Measurements from ENCODE around the gene GSTA1.
"Not testable (repeated sequence)": the region's sequence is repeated elsewhere in the genome, so short reads cannot be mapped to it uniquely, and the experiment has no call there.

The GSTA1 gene

GRCh38 chr6:52821842-52822241, 18.2 kb upstream of the GSTA1 start:
- H3K4me3 ChIP-seq (ENCODE audit: low read length) = no peak overlapping the region
- no peak for TF ChIP-seq ZNF274 (IDR thresholded peaks at IDR 0.05; ENCODE audit: low read depth, low read length)

- no peak for TF ChIP-seq ZNF274 (IDR thresholded peaks at IDR 0.05; ENCODE audit: low read depth, low read length)
- no peak overlapping the region for H3K4me3 ChIP-seq (ENCODE audit: low read length)
These were observed 16.6 kb upstream of the GSTA1 start for GRCh38 chr6:52820198-52820597.

- TF ChIP-seq ZNF274 (IDR thresholded peaks at IDR 0.05; ENCODE audit: low read depth, low read length) = no peak
These were observed 11.8 kb upstream of the GSTA1 start for GRCh38 chr6:52815167-52816092.

GRCh38 chr6:52814545-52814944, 10.9 kb upstream of the GSTA1 start:
- H3K4me3 ChIP-seq (ENCODE audit: low read length) = not testable (repeated sequence)

More at GRCh38 chr6:52815167-52816092, 11.8 kb upstream of the GSTA1 start:
- H3K4me3 ChIP-seq (ENCODE audit: low read length) = no peak overlapping the region

- H3K4me3 ChIP-seq (ENCODE audit: low read length) = not testable (repeated sequence)
These were observed 6.2 kb upstream of the GSTA1 start for GRCh38 chr6:52809777-52810176.

- H3K4me3 ChIP-seq (ENCODE audit: low read length) = no peak overlapping the region
- no peak for TF ChIP-seq ZNF274 (IDR thresholded peaks at IDR 0.05; ENCODE audit: low read depth, low read length)
These were observed 5.0 kb upstream of the GSTA1 start for GRCh38 chr6:52808660-52809059.

- no peak for TF ChIP-seq ZNF274 (IDR thresholded peaks at IDR 0.05; ENCODE audit: low read depth, low read length)
- no peak overlapping the region for H3K4me3 ChIP-seq (ENCODE audit: low read length)
These were observed 810 bp downstream of the GSTA1 start for GRCh38 chr6:52802806-52803205.

- no peak overlapping the region for H3K4me3 ChIP-seq (ENCODE audit: low read length)
- no peak for TF ChIP-seq ZNF274 (IDR thresholded peaks at IDR 0.05; ENCODE audit: low read depth, low read length)
These were observed 2.3 kb downstream of the GSTA1 start for GRCh38 chr6:52801188-52801841.

GRCh38 chr6:52799272-52799671, 4.3 kb downstream of the GSTA1 start:
- not testable (repeated sequence) for H3K4me3 ChIP-seq (ENCODE audit: low read length)

- not testable (repeated sequence) for H3K4me3 ChIP-seq (ENCODE audit: low read length)
These were observed 9.2 kb downstream of the GSTA1 start for GRCh38 chr6:52794366-52794765.

GRCh38 chr6:52790861-52791260, 12.8 kb downstream of the GSTA1 start:
- no peak overlapping the region for H3K4me3 ChIP-seq (ENCODE audit: low read length)
- no peak for TF ChIP-seq ZNF274 (IDR thresholded peaks at IDR 0.05; ENCODE audit: low read depth, low read length)

GRCh38 chr6:52789658-52790057, 14.0 kb downstream of the GSTA1 start:
- H3K4me3 ChIP-seq (ENCODE audit: low read length) = not testable (repeated sequence)

GRCh38 chr6:52788478-52788877, 15.1 kb downstream of the GSTA1 start:
- no peak for TF ChIP-seq ZNF274 (IDR thresholded peaks at IDR 0.05; ENCODE audit: low read depth, low read length)
- H3K4me3 ChIP-seq (ENCODE audit: low read length) = no peak overlapping the region

GRCh38 chr6:52787917-52788316, 15.7 kb downstream of the GSTA1 start:
- H3K4me3 ChIP-seq (ENCODE audit: low read length) = no peak overlapping the region
- TF ChIP-seq ZNF274 (IDR thresholded peaks at IDR 0.05; ENCODE audit: low read depth, low read length) = no peak

- no peak for TF ChIP-seq ZNF274 (IDR thresholded peaks at IDR 0.05; ENCODE audit: low read depth, low read length)
These were observed 17.2 kb downstream of the GSTA1 start for GRCh38 chr6:52786249-52786956.

GRCh38 chr6:52782696-52783274, 20.8 kb downstream of the GSTA1 start:
- H3K4me3 ChIP-seq (ENCODE audit: low read length) = not testable (repeated sequence)

More at GRCh38 chr6:52786249-52786956, 17.2 kb downstream of the GSTA1 start:
- H3K4me3 ChIP-seq (ENCODE audit: low read length) = no peak overlapping the region

GRCh38 chr6:52782209-52782608, 21.4 kb downstream of the GSTA1 start:
- H3K4me3 ChIP-seq (ENCODE audit: low read length) = not testable (repeated sequence)

All from GM08714 (cell line).